NCI-H2029 treated with DMSO at 0.1 percent for 48 hours (cell line): ENCODE data around the gene SAMD8.
"Not testable (repeated sequence)": the region's sequence is repeated elsewhere in the genome, so short reads cannot be mapped to it uniquely, and the experiment has no call there.

Experiments
- DNase-seq: peaks from one replicate; lab custom pipeline; 2025; lab: John Stamatoyannopoulos, UW

The SAMD8 gene

DNA sequence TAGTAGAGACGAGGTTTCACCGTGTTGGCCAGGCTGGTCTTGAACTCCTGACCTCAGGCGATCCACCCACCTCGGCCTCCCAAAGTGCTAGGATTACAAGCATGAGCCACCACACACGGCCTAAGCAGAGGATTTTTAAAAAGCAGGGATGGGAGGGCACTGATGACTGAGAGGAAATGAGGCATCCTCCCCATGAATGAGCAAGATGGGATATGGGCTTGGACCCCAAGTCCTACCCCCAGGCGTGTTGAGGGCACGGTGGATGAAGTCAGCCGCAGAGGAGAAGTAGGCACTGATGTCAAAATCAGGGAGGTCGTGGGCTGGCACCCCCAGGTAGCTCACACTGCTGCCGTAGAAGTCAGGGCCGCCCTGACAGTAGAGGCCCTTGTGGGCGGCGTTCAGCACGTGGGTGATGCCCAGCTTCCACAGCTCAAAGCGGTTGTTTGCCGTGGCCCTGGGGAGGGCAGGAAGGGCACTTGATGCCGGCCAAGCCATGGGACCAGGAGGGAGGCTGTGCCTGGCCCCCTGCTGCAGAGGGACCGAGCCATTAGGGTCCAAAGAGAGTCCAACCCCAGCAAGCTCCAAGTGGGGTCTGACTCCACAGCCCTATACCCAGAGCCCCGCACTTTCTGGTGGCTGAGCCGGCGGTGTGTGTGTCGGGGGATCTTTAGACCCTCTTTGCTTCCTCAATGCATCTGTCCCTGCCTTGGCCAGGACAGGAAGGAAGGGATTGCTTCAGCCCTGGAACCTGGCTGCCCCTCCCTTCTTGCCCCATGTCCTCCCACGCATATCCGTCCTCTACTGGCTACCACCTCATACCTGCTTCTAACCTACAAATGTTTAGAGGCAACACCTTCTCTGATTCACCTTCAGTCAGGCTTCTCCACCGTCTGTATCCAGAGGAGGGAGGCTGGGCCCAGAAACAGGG lies 3.4 kb upstream of the SAMD8 start:
- no peak for DNase-seq

DNA sequence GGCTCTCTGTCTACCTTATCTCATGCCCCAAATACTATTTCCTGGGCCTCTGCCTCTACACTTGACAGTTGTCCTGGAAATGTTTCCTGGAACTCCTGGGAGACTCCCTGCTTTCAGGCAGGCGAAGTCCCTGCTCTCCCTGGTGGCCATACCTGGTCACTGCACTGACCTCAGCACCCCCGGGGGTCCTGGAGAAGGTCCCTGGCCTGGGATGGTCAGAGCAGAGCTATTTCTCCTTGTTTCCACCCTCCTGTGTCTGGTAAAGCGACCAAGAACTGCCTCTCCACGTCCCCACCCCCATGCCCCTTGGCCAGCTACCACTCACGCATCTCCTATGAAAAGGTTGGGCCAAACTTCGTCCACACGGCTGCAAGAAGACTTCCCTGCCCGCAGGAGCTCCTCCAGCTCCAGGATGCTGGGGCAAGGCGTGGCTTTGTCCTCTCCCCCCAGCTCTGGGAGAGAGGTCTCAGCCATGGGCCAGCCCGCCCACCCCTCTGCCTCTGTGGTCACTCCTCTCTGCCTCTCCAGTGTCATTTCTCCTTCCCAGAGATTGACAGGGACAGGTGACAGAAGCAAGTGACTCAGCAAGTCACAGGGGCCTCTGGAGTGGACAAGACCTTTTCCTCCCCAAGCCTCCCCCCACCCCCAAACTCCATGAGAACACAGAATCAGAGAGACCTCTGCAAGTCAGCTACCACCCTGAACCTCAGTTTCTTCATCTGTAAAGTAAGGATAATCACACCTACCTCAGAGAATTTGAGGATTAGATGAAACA lies 2.6 kb upstream of the SAMD8 start:
- DNase-seq: no peak

DNA sequence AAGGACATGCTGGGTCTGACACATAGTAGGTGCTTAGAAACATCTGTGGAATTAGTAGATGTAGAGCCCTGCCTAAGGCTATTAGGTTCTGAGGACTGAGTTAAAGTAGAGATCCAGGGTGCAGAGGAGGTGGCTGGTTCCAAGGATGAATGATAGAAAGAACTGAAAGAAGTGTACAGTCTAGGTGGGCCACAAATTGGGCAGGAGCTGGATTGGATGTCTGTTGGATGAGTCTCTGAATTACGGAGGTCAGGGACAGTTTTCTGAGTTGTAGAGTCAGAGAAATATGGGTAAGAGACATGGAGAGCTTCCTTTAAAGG lies 2.0 kb upstream of the SAMD8 start:
- DNase-seq: no peak

DNA sequence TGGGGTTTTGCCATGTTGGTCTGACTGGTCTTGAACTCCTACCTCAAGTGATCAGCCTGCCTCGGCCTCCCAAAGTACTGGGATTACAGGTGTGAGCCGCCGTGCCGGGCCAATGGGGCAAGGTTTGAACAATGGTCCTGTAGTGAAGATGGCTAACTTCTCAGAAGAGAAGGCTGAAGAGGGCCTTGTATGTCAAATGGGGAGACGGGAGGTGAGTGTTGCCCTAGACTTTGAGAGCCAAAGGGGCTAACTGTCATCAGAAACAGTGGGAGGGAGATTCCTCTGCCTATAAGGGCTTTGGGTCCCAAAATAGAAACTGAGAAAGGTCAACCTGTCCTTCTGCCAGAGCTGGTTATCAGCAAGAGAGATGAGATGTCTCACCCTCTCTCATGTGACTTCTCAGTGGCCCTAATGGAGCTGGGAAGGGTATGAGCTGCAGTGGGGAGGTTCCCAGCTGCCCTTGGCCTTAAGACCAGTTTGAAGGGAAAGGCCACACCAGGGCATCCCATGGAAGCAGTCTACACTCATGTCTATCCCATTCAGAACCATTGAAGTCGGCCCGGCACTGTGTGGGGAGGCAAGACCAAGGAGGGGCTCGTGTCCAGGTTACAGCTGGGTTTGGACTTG lies 1.3 kb upstream of the SAMD8 start:
- no peak for DNase-seq

DNA sequence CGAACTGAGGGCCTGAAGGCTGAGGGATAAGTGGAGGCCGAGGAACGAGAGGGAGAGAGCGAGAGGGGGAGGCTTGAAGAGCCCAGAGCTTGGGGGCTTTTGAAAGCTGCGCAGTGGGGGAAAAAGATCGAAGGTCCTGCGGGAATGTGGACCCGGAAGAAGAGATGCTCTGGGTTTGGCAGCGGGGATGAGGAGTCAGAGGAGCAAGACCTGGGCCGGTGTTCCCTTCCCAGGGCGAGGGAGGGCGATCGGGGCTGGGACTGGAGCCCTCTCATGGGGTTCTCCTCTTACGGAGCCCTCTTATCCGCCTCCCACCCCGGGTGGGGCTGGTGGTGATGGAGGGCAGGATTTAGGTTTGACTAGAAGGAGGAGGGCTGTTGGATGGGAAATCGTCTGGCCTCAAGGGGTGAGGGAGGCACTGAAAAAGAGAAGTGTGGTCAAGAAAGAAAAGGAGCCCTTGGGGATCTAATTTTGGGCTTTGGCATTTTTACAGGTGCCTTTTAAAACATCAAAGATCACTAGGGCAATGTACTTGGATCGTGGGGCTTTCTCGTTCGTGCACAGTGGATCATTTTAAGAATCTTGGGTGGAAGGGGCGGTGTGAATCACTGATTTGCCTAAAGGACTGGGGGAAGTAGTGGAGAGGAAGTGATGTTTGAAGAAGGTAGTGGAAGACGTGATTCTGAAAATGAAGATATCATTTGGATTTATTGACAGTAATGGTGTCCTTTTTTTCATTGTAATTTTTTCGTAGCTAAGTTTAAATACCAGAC lies 637 bp downstream of the SAMD8 start:
- no peak for DNase-seq

DNA sequence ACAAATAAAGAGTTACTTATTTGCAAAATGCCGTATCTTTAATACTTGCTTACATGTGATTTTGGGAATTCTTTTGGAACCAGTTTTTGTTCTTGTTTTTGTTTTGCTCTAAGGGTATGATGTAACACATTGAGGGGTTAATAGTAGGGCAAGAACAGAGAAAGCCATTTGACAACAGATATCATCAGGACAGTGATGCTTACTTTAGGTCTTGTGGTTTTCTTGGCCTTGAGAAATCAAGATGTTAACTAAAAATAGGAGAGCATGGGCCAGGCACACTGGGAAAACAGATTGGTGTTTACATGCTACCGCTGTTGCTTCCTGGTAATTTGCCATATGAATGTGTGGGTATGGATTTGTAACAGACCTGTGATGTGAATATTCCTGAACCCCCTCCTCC lies 3.7 kb downstream of the SAMD8 start:
- DNase-seq: no peak

DNA sequence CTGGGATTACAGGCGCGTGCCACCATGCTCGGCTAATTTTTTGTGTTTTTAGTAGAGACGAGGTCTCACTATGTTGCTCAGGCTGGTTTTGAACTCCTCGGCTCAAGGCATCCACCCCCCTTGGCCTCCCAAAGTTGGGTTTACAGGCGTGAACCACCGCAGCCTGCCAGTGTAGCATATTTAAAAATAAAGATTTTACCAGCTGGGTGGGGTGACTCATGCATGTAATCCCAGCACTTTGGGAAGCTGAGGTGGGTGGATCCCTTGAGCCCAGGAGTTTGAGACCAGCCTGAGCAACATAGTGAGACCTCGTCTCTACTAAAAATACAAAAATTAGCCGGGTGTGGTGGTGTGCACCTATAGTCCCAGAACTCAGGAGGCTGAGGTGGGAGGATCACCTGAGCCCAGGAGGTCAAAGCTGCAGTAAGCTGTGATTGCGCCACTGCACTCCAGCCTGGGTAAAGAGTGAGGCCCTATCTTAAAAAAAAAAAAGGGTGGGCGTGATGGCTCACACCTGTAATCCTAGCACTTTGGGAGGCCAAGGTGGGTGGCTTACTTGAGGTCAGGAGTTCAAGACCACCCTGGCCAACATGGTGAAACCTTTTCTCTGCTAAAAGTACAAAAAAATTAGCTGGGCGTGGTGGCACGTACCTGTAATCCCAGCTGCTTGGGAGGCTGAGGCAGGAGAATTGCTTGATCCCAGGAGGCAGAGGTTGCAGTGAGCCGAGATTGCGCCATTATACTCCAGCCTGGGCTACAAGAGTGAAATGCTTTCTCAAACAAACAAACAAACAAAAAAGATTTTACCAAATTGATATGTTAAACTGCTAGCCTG lies 5.7 kb downstream of the SAMD8 start:
- not testable (repeated sequence) for DNase-seq

DNA sequence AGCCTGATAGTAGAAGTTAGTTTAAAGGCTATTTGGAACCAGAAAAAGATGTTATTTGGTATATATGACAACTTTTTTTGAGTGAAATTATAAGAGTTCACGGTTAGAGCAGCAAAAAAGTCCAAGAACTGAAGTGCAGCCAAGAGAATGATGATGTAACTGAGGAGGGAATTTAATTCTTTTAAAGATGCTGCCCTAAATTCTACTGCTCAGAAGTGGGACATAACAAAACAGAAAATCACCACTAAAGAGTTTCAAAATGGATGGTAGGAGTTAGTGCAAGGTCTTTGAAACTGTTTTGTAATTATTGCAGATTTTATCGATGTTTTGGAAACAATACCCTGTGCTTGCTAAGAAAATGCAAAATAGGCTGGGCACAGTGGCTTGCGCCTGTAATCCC lies 6.5 kb downstream of the SAMD8 start:
- no peak for DNase-seq

DNA sequence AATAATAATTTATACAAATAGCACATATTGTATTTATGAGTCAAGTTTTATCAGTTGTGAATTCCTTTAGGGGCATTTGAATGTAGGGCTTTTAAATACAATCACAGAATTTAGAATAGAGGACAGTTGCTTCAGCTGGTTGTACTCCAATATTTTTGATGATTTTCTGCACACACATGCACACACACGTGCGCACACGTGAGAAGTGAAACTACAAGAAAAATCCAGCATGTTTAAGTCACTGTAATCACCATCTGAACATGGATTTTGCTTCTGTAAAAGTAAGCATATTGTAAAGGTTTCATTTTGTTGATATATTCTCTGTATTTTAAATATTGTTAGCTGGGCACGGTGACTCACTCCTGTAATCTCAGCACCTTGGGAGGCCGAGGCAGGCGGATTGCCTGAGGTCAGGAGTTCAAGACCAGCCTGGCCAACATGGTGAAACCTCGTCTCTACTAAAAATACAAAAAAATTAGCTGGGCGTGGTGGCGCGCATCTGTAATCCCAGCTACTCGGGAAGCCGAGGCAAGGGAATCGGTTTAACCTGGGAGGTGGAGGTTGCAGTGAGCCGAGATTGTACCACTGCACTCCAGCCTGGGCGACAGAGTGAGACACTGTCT lies 8.1 kb downstream of the SAMD8 start:
- DNase-seq: not testable (repeated sequence)

DNA sequence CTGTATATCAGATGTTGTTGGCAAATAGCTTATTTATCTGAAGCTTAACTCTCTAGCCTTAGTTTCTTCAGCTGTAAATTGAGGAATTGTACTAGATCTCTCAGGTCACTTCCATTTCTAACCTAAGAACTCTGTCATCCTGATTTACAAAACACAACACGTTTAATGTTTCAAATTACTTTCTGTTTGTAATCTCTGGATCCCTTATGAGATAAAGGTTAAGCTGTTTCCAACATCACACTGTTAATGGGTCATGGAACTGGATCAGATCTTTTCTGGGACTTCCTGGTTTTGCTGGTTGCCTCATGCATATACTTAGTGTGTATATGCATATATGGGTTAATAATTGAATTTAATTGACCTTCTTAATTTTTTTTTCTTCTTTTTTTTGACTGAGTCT lies 9.9 kb downstream of the SAMD8 start:
- DNase-seq: no peak

DNA sequence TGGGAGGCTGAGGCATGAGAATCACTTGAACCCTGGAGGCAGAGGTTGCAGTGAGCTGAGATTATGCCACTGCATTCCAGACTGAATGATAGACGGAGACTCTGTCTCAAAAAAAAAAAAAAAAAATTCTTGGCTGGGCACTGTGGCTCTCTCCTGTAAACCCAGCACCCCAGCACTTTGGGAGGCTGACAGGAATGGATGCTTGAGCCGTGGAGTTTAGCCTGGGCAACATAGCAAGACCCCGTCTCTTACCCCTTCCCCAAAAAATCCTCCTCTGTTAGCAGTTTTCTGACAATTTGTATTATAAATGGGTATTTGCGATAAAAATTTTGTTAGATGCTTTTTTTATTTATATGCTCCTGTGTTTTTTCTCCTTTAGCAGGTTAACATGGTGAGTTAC lies 11.0 kb downstream of the SAMD8 start:
- DNase-seq: no peak

DNA sequence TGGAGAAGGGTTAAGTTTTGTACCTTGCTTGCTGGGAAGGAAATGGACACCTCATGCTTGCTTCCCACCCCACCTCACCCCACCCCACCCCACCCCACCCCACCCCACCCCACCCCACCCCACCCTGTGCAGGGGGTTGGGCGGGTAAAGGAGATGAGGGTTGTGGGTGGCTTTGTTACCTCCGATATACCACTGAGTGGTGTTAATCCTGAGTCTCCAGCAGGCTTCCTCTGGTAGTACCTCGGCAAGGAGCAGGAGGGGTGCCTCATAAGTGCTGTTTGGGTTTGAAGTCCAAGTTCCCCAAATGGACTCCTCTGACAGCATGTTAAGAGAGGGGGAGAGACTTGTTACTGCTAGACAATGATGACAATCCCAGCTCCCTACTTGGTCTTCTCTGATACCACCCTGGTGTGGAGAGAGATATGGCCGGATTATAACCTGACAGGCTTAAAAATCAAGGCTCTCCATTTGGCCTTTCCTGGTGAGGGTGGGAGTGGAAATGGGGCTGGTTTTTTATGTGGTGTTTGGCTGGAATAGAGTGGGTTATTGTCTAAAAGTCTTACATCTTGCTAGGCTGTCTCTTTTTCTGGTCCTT lies 11.7 kb downstream of the SAMD8 start:
- no peak for DNase-seq

DNA sequence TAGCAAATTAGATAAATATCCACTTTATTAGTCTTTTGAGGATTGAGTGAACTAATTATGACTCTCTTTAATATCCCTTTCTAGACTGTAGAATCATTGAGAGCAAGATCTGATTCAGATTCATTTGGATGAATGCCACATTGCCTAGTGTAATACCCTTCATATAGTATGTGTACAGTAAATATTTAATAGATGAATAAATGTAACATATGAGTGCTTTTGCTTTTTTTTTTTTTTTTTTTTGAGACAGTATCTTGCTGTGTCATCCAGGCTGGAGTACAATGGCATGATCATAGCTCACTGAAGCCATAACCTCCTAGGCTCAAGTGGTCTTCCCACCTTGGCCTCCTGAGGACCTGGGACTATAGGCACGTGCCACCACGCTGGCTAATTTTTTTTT lies 14.8 kb downstream of the SAMD8 start:
- no peak for DNase-seq

DNA sequence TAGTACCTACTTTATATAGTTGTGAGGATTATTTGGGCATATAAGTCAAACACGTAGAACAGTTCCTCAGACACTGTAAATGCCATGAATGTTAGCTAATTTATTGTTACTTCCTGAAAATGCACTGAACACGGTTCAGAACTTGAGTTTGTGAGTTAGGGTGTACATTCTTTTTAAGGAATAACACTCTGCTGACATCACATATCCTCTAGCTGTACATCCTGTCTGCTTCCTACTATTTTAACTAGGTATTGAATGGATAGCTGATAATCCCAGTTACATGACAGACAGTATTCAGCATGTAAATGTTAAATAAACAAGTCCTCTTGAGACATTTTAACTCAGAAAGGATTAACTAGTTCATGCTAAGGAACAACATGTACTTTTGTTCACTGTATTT lies 16.0 kb downstream of the SAMD8 start:
- no peak for DNase-seq

DNA sequence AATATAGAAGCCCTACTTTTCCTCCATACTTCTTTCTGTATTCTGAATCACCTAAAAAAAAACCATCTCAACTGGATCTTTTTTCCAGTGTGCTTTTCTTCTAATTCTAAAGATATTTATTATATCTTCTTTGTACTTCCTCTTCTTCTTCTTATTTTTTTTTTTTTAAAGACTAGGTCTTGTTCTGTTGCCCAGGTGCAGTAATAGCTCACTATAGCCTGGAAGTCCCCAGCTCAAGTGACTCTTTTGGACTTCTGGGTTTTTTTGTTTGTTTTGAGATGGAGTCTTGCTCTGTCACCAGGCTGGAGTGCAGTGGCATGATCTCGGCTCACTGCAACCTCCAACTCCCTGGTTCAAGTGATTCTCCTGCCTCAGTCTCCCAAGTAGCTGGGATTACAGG lies 17.5 kb downstream of the SAMD8 start:
- DNase-seq: not testable (repeated sequence)

DNA sequence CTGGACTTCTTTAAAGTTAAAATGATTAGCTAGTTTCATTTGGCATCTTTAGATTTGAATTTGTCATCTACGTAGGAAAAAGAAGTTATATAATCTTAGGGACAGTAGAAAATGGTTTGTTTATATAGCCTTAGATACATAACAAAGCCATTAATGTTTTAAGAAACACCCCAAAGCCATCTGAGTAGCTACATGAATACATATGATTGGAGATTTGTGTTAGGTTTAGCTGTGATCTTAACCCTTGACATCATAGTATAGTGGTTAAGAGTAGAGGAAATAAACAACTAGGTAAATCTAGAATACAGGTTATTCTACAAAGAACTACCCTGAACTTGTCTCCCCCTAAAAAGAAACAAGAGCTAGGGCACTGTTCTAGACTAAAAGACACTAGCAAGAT lies 18.1 kb downstream of the SAMD8 start:
- no peak for DNase-seq

DNA sequence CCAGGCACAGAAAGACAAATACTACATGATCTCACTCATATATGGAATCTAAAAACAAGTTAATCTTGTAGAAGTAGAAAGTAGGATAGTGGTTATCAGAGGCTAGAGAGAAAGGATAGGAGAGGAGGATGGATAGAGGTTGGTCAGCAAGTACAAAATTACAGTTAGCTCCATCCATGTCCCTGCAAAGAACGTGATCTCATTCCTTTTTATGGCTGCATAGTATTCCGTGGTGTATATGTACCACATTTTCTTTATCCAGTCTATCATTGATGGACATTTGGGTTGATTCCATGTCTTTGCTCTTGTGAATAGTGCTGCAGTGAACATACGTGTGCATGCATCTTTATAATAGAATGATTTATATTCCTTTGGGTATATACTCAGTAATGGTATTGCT lies 22.2 kb downstream of the SAMD8 start:
- DNase-seq: not testable (repeated sequence)

DNA sequence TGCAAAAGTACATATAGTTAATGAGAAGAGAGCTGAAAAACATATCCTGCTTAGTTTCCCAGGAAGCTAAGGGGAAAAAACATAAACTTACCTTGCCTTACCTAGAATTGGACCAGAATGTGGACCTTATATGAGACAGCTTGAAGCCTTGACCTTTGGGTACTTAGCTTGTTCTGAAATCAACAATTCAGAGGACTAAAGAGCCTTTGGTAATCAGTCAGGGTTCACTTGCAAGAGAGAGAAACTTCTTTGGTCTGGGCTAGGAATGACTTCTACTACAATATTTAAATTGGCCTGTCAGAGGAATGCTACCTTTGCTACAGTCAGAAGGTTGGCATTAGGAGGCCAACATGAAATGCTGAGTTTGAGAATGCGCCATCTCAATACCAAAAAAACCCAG lies 24.9 kb downstream of the SAMD8 start:
- no peak for DNase-seq

DNA sequence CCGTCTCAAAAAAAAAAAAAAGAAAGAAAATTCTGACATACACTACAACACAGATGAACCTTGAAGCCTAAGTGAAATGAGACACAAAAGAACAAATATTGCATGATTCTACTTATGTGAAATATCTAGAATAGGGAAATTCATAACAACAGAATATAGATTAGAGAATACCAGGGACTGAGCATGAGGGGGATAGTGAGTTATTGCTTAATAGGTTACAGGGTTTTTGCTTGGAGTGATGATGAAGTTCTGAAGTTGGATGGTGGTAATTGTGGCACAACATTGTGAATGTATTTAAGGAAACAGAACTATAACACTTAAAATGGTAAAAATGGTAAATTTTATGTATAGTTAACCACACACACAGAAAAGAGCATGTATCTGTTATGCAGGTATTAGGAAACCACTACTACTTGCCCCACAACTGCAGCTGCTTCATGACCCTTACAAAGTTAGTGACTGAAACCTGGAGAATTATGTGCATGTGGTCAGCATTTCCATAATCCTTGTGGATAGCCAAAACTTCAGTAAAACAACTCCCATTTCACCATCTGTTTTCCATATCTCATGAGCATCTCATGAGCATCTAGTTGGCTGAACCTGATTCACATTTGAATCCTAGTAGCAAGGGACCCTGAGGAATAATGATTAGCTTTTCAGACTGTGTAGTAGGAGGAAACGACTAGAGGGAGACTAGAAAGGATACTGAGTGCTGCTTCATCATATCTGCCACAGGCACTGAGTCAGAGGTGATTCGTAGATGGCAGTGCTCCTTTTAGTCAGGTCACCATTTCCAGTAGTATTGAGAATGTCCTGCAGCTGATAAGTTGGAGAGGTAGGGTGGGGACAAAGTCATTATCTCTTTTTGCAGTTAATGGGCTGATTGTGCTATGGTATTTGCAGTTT lies 26.3 kb downstream of the SAMD8 start:
- no peak for DNase-seq
